Epithelial cell of proximal tubule (primary cell): ENCODE measurements around the gene LGALS12. TPM values are rescaled to one million over a fixed set of nuclear protein-coding genes. Genes with fewer than 3 reads are reported as not detected.

Experiments used
- DNase-seq: peaks from one replicate; pipeline ENCODE4 v3.0.0-alpha.2; 2011; ENCODE audit warnings: low read depth
- H3K4me3 ChIP-seq: 2 replicates; pipeline ENCODE4 v1.5.1; 2011; ENCODE audit warnings: low read depth, mild to moderate bottlenecking, low read length
- total RNA-seq: library from RNA; depleted of rRNA; stranded (reverse); fragments of >200 nt; gene quantifications from 2 replicates; pipeline ENCODE4 v1.2.3, GENCODE V29; 2015
- TF ChIP-seq, protein P1 (sequence below): conservative IDR thresholded peaks from 2 replicates; pipeline ENCODE4 v1.5.1; 2012; ENCODE audit warnings: low read depth, mild to moderate bottlenecking, low read length

Gene LGALS12
- total RNA-seq, 1 donor from 2014 or later: not detected

DNA sequence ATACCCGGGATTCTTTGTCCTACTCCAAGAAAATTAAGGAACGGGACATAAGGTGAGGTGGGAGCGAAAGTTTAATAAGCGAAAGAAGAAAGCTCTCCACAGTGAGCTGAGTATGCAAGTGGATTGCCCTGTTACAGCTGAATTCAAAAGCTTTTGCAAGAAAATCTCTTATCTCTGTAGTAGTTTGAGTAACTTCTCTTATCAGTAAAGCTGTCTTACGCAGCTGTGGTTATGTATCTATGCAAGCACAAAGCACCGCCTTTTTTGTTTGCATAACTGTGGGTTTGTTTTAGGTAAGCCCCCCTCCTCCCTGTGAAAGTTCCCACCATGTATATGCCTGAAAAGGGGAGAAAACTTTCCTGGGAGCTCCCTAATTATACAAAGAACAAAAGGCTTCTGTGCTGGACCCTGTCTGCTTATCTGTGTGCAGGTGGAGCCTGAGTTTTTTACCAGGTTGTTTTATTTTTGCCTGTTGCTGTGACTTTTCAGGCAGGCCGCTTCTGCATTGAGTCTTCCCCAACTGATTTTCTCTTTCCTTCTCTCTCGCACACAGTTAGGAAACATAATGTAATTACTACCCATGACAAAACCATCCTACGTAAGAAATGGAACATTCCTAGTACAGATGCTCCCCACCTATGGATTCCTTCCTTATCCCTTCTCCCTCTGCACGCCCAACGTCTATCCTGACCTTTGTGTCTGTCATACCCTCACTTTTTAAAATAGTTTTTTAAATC is 14.1 kb upstream of the LGALS12 start:
- peak overlapping the region; percentile 56 for H3K4me3 ChIP-seq
- no peak for DNase-seq
- TF ChIP-seq, protein P1, sequence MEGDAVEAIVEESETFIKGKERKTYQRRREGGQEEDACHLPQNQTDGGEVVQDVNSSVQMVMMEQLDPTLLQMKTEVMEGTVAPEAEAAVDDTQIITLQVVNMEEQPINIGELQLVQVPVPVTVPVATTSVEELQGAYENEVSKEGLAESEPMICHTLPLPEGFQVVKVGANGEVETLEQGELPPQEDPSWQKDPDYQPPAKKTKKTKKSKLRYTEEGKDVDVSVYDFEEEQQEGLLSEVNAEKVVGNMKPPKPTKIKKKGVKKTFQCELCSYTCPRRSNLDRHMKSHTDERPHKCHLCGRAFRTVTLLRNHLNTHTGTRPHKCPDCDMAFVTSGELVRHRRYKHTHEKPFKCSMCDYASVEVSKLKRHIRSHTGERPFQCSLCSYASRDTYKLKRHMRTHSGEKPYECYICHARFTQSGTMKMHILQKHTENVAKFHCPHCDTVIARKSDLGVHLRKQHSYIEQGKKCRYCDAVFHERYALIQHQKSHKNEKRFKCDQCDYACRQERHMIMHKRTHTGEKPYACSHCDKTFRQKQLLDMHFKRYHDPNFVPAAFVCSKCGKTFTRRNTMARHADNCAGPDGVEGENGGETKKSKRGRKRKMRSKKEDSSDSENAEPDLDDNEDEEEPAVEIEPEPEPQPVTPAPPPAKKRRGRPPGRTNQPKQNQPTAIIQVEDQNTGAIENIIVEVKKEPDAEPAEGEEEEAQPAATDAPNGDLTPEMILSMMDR: no peak

DNA sequence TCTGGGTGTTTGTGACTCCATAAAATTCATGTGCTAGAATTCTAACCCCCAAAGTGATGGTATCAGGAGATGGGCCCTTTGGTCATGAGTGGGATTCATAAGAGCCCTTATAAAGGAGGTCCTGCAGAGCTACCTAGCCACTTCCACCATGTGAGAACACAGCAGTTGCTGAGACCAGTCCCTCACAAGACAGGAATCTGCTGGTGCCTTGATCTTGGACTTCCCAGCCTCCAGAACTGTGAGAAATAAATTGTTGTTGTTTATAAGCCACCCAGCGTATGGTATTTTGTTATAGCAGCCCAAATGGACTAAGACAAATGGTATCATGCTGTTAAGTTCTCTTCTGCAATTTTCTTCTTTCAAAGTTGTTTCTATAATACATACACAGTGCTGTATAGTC is 13.4 kb upstream of the LGALS12 start:
- TF ChIP-seq, protein P1: no peak
- DNase-seq: no peak
- no peak overlapping the region for H3K4me3 ChIP-seq

DNA sequence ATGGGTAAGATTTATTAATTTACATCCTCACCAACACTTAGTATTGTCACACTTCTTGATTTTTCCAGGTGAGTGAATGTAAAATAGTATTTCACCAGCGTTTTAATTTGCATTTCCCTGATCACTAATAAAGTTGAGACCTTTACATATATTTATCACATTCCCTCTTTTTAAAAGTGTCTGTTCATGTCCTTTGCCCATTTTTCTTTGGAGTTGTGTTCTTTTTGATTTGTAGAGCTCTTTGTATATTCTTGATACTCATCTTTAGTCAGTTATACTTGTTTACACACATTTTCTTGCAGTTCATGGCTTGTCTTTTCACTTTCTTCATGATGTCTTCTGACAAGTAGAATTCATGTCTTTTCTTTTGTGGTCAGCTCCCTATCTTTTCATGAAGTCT is 12.8 kb upstream of the LGALS12 start:
- TF ChIP-seq, protein P1: no peak
- no peak overlapping the region for H3K4me3 ChIP-seq
- no peak for DNase-seq

DNA sequence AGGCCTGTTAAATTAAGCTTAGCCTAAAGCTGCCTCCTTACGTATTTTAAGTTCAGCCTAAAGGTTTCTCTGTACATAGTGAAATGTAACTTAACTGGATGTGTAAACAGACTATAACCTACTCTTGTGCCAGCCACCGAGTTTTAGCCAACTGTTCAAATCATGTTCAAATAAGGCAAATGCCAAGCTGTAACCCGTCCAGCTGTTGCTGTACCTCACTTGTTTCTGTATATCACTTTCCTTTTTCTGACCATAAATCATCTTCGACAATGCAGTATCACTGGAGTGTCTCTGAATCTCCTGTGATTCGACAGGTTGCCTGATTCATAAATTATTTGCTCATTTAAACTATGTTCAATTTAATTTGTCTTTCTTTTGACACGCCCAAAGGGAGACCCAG is 10.9 kb upstream of the LGALS12 start:
- TF ChIP-seq, protein P1: no peak
- H3K4me3 ChIP-seq: no peak overlapping the region
- DNase-seq: no peak

DNA sequence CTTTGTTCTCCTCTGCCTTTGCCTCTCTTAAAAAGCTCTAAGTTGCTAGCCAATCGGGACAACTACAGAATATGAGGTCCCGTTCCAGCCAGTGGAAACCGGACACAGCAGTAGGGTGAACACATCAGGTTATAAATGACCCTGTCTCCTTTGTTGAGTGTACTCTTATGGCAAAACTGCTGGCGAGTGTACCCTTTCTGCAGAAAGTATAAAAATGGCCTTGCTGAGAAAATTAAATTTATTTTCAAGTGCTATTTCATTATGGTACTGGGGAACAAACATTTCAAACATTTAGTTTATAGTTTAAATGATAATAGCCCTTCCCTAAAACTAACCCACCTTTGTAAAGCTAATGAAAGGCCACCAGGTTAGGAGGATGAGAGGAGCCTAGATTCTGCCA is 6.0 kb upstream of the LGALS12 start:
- H3K4me3 ChIP-seq: no peak overlapping the region
- TF ChIP-seq, protein P1: no peak
- no peak for DNase-seq

DNA sequence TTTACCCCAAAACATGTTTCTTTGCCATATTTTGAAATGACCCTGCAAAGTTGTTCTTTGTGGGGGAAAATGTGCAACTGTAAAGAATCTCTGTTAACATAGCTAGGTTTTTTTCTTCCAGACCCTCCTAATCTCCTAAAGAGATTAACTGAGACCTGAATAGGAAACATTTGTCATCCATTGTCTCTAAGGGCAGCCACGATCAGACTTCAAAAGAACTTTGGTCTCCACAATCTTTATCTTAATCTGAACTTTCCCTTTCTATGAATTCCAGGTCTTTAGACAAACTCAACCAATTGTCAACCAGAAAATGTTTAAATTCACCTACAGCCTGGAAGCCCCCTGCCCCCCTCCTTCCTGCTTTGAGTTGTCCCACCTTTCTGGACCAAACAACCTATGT is 4.6 kb upstream of the LGALS12 start:
- no peak for DNase-seq
- H3K4me3 ChIP-seq: no peak overlapping the region
- TF ChIP-seq, protein P1: no peak

DNA sequence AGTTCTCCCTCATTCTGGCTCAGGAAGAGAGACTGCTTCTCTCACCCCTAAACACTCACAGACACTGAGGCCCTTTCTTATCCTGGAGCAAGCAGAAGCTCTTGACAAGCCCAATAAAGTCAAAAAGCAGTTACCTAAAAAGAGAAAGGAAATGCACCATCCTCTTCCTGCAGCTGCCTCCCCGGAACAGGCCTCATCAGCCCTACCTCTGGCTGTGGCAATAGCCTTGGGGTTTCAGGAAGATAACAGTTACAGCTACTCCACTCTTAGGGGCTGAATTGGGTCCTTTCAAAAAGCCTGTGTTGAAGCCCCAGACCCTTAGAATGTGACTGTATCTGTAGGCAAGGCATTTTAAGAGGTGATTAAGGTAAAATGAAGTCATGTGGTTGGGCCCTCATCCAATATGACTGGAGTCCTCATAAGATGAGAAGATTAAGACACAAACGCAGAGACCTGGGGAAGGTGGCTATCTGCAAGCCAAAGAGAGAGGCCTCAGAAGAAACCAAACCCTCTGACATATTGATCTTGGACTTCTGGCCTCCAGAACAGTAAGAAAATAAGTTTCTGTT is 3.5 kb upstream of the LGALS12 start:
- no peak overlapping the region for H3K4me3 ChIP-seq
- TF ChIP-seq, protein P1: no peak
- no peak for DNase-seq
